Measurements from ENCODE around the gene FBXO45. TPM values are rescaled to one million over a fixed set of nuclear protein-coding genes. Genes with fewer than 3 reads are reported as not detected.
"Not testable (repeated sequence)": the region's sequence is repeated elsewhere in the genome, so short reads cannot be mapped to it uniquely, and the experiment has no call there.

FBXO45 gene
- 14.0 and 15.8 TPM in 2 replicates for total RNA-seq (2014; rRNA removed; shearing (Covaris generic))
- 9.5 and 13.0 TPM in 2 replicates for polyA plus RNA-seq (2015; cell fraction: cytosol; rRNA removed)
- polyA plus RNA-seq (2015; cell fraction: nucleus; rRNA removed) = 3.1 and 3.6 TPM in 2 replicates

DNA sequence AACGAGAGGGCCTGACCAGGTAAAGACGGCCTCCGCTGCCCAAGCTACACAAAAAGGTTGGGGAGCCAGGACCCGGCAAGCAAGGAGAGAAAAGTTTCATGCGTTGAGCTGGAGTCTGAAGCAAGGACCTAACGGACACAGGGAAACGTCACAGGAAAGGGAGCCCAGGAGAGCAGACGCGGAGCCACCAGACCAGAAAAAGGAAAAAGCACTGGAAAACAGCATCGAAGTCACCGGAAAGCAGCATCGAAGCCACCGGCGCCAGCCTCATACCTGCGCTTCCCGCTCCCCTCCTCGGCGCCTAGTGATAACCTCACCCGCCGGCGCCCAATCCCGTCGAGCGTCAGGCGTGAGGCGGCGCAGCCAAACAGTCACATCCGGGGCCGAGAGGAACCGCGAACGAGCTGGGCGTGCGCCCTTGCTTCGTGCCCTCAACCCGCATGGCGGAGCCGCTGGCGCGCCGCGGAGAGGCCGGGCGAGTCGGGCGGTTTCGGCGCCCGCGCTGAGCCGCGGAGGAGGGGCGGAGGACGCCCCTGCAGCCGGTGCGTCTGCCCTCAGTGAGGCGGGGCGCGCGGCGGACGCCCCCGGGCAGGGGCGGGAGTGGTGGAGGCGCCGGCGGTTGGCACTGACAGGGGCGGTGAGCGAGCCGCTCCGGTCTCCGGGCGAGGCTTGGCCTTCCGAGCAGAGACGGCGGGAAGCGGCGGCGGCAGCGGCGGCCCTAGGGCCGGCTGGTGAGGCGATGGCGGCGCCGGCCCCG, at the start of gene FBXO45, which contains the start of gene WDR53:
Gene FBXO45 (plus strand): TSS at position 415 of the 757 bp plus-strand sequence. CDS start 325 bp downstream, at position 740.
Gene WDR53 (minus strand): TSS at position 309 of the 757 bp plus-strand sequence. CDS start 7,079 bp downstream, outside the sequence.
- peak; percentile 94 for DNase-seq (ENCODE audit: low read depth, low spot score)
- in situ Hi-C loops (cut with HindIII; ENCODE audit: low pct_unique_long_range_greater_than_20kb, low sequenced_read_pairs) = no loop called here

GRCh38 chr3:196518966-196519717, 49.3 kb upstream of the FBXO45 start:
- in situ Hi-C loops (cut with HindIII; ENCODE audit: low pct_unique_long_range_greater_than_20kb, low sequenced_read_pairs) = no loop called here
- peak; percentile 87 for DNase-seq (ENCODE audit: low read depth, low spot score)

GRCh38 chr3:196519718-196520082, 48.8 kb upstream of the FBXO45 start:
- in situ Hi-C loops (cut with HindIII; ENCODE audit: low pct_unique_long_range_greater_than_20kb, low sequenced_read_pairs) = no loop called here

DNA sequence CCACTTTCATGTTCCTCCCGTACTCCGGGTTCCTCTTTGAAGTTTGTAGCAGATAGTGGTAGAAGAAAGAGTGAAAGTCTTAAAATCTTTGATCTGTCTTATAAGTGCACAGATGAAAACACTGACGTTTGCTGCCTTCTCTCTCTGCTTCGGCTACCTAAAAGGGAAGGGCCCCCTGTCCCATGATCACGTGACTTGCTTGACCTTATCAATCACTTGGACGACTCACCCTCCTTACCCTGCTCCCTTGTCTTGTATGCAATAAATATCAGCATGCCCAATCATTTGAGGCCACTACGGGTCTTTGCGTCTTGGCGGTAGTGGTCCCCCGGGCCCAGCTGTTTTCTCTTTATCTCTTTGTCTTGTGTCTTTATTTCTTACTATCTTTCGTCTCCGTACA, 47.2 kb upstream of the FBXO45 start:
- in situ Hi-C loops (cut with HindIII; ENCODE audit: low pct_unique_long_range_greater_than_20kb, low sequenced_read_pairs); DNase-seq (ENCODE audit: low read depth, low spot score): not testable (repeated sequence)

More at GRCh38 chr3:196519718-196520082, 48.8 kb upstream of the FBXO45 start:
- no peak for DNase-seq (ENCODE audit: low read depth, low spot score)

GRCh38 chr3:196523841-196524240, 44.6 kb upstream of the FBXO45 start:
- in situ Hi-C loops (cut with HindIII; ENCODE audit: low pct_unique_long_range_greater_than_20kb, low sequenced_read_pairs) = no loop called here
- no peak for DNase-seq (ENCODE audit: low read depth, low spot score)

GRCh38 chr3:196524527-196524926, 43.9 kb upstream of the FBXO45 start:
- in situ Hi-C loops (cut with HindIII; ENCODE audit: low pct_unique_long_range_greater_than_20kb, low sequenced_read_pairs) = no loop called here
- DNase-seq (ENCODE audit: low read depth, low spot score) = no peak

GRCh38 chr3:196525141-196525540, 43.3 kb upstream of the FBXO45 start:
- in situ Hi-C loops (cut with HindIII; ENCODE audit: low pct_unique_long_range_greater_than_20kb, low sequenced_read_pairs) = no loop called here
- no peak for DNase-seq (ENCODE audit: low read depth, low spot score)

DNA sequence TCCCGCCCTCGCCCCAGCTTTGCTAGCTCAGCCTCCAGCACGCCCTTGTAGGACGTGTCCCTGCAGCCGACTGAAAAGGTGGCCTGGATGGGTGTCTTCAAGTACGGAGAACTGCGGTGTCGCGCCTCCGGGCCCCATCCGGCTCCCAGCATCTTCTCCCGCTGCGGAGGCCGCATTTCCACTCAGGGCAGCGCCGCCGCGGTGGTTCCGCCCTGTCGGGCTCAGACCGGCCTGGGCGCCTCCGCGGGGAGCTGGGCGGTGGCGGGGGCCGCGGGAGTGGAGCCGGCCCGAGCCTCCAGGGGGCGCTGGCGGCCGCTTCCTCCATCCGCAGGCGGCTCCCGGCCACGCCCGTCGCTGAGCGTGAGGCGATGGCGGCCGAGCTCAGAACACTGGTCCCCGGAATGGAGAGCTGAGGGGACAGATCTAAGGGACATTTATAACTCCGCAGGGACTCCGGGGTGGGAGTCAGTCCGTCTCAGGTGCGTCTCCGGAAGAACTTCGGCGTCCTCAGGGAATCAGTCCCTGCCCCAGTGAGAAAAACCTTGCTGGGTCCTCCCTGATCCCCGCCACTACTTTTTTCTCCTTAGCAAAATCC, 39.7 kb upstream of the FBXO45 start:
- in situ Hi-C loops (cut with HindIII; ENCODE audit: low pct_unique_long_range_greater_than_20kb, low sequenced_read_pairs) = no loop called here

GRCh38 chr3:196531418-196531817, 37.0 kb upstream of the FBXO45 start:
- in situ Hi-C loops (cut with HindIII; ENCODE audit: low pct_unique_long_range_greater_than_20kb, low sequenced_read_pairs) = no loop called here
- DNase-seq (ENCODE audit: low read depth, low spot score) = no peak

More for the DNA sequence above, 39.7 kb upstream of the FBXO45 start:
- DNase-seq (ENCODE audit: low read depth, low spot score) = peak; percentile 43

DNA sequence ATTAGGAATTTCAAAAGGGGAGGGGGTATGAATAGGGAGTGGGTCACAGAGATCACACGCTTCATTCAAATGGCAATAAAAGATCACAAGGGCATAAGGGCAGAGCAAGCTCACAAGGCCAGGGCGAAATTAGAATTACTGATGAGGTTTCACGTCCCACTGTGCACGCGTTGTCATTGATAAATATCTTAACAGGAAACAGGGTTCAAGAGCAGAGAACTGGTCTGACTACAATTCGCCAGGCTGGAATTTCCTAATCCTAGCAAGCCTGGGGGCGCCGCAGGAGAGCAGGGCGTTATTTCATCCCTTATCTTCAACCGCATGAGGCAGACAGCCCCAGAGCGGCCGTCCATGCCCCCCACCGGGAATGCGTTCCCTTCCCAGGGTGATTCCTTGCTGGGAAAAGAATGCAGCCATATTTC, 35.2 kb upstream of the FBXO45 start:
- no peak for DNase-seq (ENCODE audit: low read depth, low spot score)
- in situ Hi-C loops (cut with HindIII; ENCODE audit: low pct_unique_long_range_greater_than_20kb, low sequenced_read_pairs) = no loop called here

- in situ Hi-C loops (cut with HindIII; ENCODE audit: low pct_unique_long_range_greater_than_20kb, low sequenced_read_pairs) = no loop called here
- peak; percentile 19 for DNase-seq (ENCODE audit: low read depth, low spot score)
Measured at GRCh38 chr3:196537319-196537984, 31.0 kb upstream of the FBXO45 start.

GRCh38 chr3:196541684-196542445, 26.6 kb upstream of the FBXO45 start:
- in situ Hi-C loops (cut with HindIII; ENCODE audit: low pct_unique_long_range_greater_than_20kb, low sequenced_read_pairs) = no loop called here
- DNase-seq (ENCODE audit: low read depth, low spot score) = no peak

GRCh38 chr3:196544491-196544992, 23.9 kb upstream of the FBXO45 start:
- in situ Hi-C loops (cut with HindIII; ENCODE audit: low pct_unique_long_range_greater_than_20kb, low sequenced_read_pairs) = no loop called here
- no peak for DNase-seq (ENCODE audit: low read depth, low spot score)

GRCh38 chr3:196546537-196546936, 21.9 kb upstream of the FBXO45 start:
- in situ Hi-C loops (cut with HindIII; ENCODE audit: low pct_unique_long_range_greater_than_20kb, low sequenced_read_pairs) = no loop called here
- DNase-seq (ENCODE audit: low read depth, low spot score) = no peak

DNA sequence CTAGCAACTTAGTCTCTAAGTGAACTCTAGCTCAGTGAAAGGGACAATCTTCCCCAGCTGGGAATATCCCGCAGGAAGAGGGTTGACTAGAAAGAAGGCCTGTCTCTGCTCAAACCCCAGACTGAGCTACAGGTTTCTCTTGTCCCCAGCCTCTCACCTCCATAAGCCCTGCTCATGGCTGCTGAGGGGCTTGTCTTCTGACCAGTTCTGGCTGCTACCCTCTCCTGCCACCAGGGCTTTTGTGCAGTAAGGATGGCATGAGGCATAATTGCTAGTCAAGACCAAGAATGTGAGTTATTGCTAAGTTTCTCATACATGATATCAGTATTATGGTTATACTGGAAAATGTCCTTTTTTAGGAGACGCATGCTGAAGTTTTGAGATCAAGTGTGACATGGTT, 21.4 kb upstream of the FBXO45 start:
- in situ Hi-C loops (cut with HindIII; ENCODE audit: low pct_unique_long_range_greater_than_20kb, low sequenced_read_pairs) = no loop called here
- no peak for DNase-seq (ENCODE audit: low read depth, low spot score)

- DNase-seq (ENCODE audit: low read depth, low spot score); in situ Hi-C loops (cut with HindIII; ENCODE audit: low pct_unique_long_range_greater_than_20kb, low sequenced_read_pairs): not testable (repeated sequence)
Measured at GRCh38 chr3:196549312-196549711, 19.1 kb upstream of the FBXO45 start.

GRCh38 chr3:196550172-196550571, 18.3 kb upstream of the FBXO45 start:
- DNase-seq (ENCODE audit: low read depth, low spot score); in situ Hi-C loops (cut with HindIII; ENCODE audit: low pct_unique_long_range_greater_than_20kb, low sequenced_read_pairs): not testable (repeated sequence)
